SKM-1 treated with dmso at 0.1 percent for 144 hours (cell line): ENCODE measurements around the gene SKAP1.
"Not testable (repeated sequence)": the region's sequence is repeated elsewhere in the genome, so short reads cannot be mapped to it uniquely, and the experiment has no call there.

Experiments
- DNase-seq: peaks from one replicate; lab custom pipeline; 2025; ENCODE audit not compliant: unreplicated experiment; lab: John Stamatoyannopoulos, UW

Gene SKAP1

GRCh38 chr17:48374650-48375230, 55.3 kb downstream of the SKAP1 start:
- DNase-seq: peak; percentile 7

GRCh38 chr17:48373883-48374282, 56.1 kb downstream of the SKAP1 start:
- no peak for DNase-seq

- no peak for DNase-seq
These were observed 56.7 kb downstream of the SKAP1 start for GRCh38 chr17:48373130-48373830.

GRCh38 chr17:48368967-48369366, 61.0 kb downstream of the SKAP1 start:
- not testable (repeated sequence) for DNase-seq

GRCh38 chr17:48368352-48368908, 61.6 kb downstream of the SKAP1 start:
- no peak for DNase-seq

GRCh38 chr17:48363161-48363560, 66.9 kb downstream of the SKAP1 start:
- DNase-seq: no peak

- DNase-seq: not testable (repeated sequence)
These were observed 69.0 kb downstream of the SKAP1 start for GRCh38 chr17:48360861-48361633.

- no peak for DNase-seq
These were observed 72.0 kb downstream of the SKAP1 start for GRCh38 chr17:48357779-48358602.

GRCh38 chr17:48356866-48357265, 73.1 kb downstream of the SKAP1 start:
- DNase-seq: no peak

GRCh38 chr17:48352630-48353029, 77.4 kb downstream of the SKAP1 start:
- no peak for DNase-seq

- DNase-seq: peak; percentile 10
These were observed 78.1 kb downstream of the SKAP1 start for GRCh38 chr17:48351911-48352332.

GRCh38 chr17:48348352-48348751, 81.7 kb downstream of the SKAP1 start:
- no peak for DNase-seq

- DNase-seq: no peak
These were observed 82.8 kb downstream of the SKAP1 start for GRCh38 chr17:48347177-48347576.

- no peak for DNase-seq
These were observed 85.8 kb downstream of the SKAP1 start for GRCh38 chr17:48344251-48344650.

- no peak for DNase-seq
These were observed 89.1 kb downstream of the SKAP1 start for GRCh38 chr17:48340916-48341315.

- no peak for DNase-seq
These were observed 91.3 kb downstream of the SKAP1 start for GRCh38 chr17:48338720-48339119.

- DNase-seq: not testable (repeated sequence)
These were observed 92.1 kb downstream of the SKAP1 start for GRCh38 chr17:48337903-48338302.

GRCh38 chr17:48336986-48337385, 93.0 kb downstream of the SKAP1 start:
- DNase-seq: no peak

- peak; percentile 49 for DNase-seq
These were observed 94.0 kb downstream of the SKAP1 start for GRCh38 chr17:48335858-48336500.

- no peak for DNase-seq
These were observed 94.7 kb downstream of the SKAP1 start for GRCh38 chr17:48335146-48335784.
